CD8-positive, alpha-beta memory T cell (primary cell): ENCODE data around the gene MYLK2. TPM values are rescaled to one million over a fixed set of nuclear protein-coding genes. Genes with fewer than 3 reads are reported as not detected.
A peak's percentile ranks its signal among the peaks of the same experiment; 100 is the strongest.

Source experiments
- CTCF ChIA-PET: fragments of 350-600 bp; sonication (Branson Sonifier 250); formaldehyde crosslinking; loops from one replicate; lab custom pipeline; 2021; ENCODE audit warnings: antibody characterized with exemption; lab: Charles Lee
- POLR2A ChIA-PET: fragments of 350-600 bp; sonication (Branson Sonifier 250); formaldehyde crosslinking; loops from one replicate; lab custom pipeline; 2021; ENCODE audit warnings: antibody characterized with exemption; lab: Charles Lee
- DNase-seq, 5 donors: peaks; one replicate each; pipeline versions ENCODE4 v3.0.0 to v3.0.0-alpha.2; 2020 to 2022; ENCODE audit warnings: mixed read lengths in 1 of 5
- H3K27ac ChIP-seq: one replicate; pipeline ENCODE4 v1.7.0; 2013; ENCODE audit warnings: low read depth, mild to moderate bottlenecking, low read length, moderate library complexity
- H3K27me3 ChIP-seq: 2 replicates; pipeline ENCODE4 v1.7.0; 2013; ENCODE audit warnings: low read length, mild to moderate bottlenecking; ENCODE audit not compliant: insufficient read depth, poor library complexity, severe bottlenecking
- H3K36me3 ChIP-seq: 2 replicates; pipeline ENCODE4 v1.7.0; 2013; ENCODE audit warnings: mild to moderate bottlenecking, low read length, moderate library complexity; ENCODE audit not compliant: insufficient read depth
- H3K4me1 ChIP-seq: 2 replicates; pipeline ENCODE4 v1.7.0; 2013; ENCODE audit warnings: mild to moderate bottlenecking, low read length, moderate library complexity; ENCODE audit not compliant: insufficient read depth
- H3K4me3 ChIP-seq: 2 replicates; pipeline ENCODE4 v1.7.0; 2013; ENCODE audit warnings: mild to moderate bottlenecking, low read length
- H3K9me3 ChIP-seq: 2 replicates; pipeline ENCODE4 v1.7.0; 2013; ENCODE audit warnings: mild to moderate bottlenecking, low read length
- H3K27ac Mint-ChIP-seq, 8 donors: one replicate each; pipeline ENCODE4 v1.8.0; 2020 to 2021; ENCODE audit warnings: mixed read lengths in 8 of 8, mild to moderate bottlenecking in 6 of 8, inconsistent platforms in 3 of 8, moderate library complexity in 3 of 8
- H3K27me3 Mint-ChIP-seq, 2 donors: one replicate each; pipeline ENCODE4 v1.8.0; 2020 to 2021; ENCODE audit warnings: mixed read lengths in 2 of 2, mild to moderate bottlenecking in 1 of 2, moderate library complexity in 1 of 2
- H3K36me3 Mint-ChIP-seq, 3 donors: one replicate each; pipeline ENCODE4 v1.8.0; 2020 to 2021; ENCODE audit warnings: mixed read lengths in 3 of 3, inconsistent platforms in 1 of 3, mild to moderate bottlenecking in 1 of 3
- H3K4me1 Mint-ChIP-seq, 3 donors: one replicate each; pipeline ENCODE4 v1.8.0; 2020 to 2021; ENCODE audit warnings: mixed read lengths in 3 of 3, inconsistent platforms in 1 of 3, mild to moderate bottlenecking in 1 of 3
- H3K4me3 Mint-ChIP-seq, 7 donors: one replicate each; pipeline ENCODE4 v1.8.0; 2020 to 2021; ENCODE audit warnings: mixed read lengths in 7 of 7, mild to moderate bottlenecking in 6 of 7, moderate library complexity in 4 of 7, inconsistent platforms in 2 of 7
- H3K9me3 Mint-ChIP-seq, 5 donors: one replicate each; pipeline ENCODE4 v1.8.0; 2020 to 2022; ENCODE audit warnings: mixed read lengths in 5 of 5, mild to moderate bottlenecking in 3 of 5, moderate library complexity in 2 of 5, inconsistent platforms in 1 of 5
- polyA plus RNA-seq: library from polyadenylated mRNA; unstranded; fragments of 300-500 nt; fragmentation: Illumina TruSeq; gene quantifications from one replicate; pipeline ENCODE4 v1.2.3, GENCODE V29; 2021
- total RNA-seq, 2 experiments: library from RNA; stranded (reverse); gene quantifications; one replicate each; pipeline ENCODE4 v1.2.3, GENCODE V29; 2021

Gene MYLK2
- total and polyA plus RNA-seq, 3 experiments from 2014 or later, result 0.13 to 0.24 TPM; not detected in 1

DNA sequence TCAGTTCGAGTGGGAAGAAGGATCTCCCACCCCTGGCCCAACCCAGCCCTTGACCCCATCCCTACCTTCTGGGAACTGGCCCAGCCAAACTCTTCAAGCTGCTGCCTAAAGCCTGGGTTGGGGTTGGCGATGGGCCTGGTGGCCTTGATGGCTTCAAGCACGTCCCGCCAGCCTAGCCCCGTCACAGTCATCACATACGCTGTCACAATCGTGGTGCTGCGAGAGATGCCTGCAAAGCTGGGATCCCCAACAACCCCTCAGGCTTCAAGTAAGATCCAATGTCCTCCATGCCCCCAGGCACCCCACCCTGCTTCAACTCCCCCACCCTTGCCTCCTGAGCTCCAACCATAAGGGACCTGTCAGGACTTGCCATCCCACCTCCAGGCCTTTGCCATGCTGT, 43.4 kb downstream of the MYLK2 start:
- ChIA-PET CTCF (interaction anchor here (1.1 to 1.6 kb wide), 2 partner anchors 10 to 16 kb away, joined by 4 read pairs; no protein-coding TSS in a partner anchor), POLR2A (no interaction called here)
- peak overlapping the region in 1 of 8 donors; percentile 90 for H3K27ac Mint-ChIP-seq
- no peaks in the 10 kb centered on the region for H3K36me3 Mint-ChIP-seq
- H3K4me3 ChIP-seq, result no peak overlapping the region
- H3K27me3 Mint-ChIP-seq, result peaks cover 11 to 13% of the 10 kb centered on the region in 2 donors
- H3K4me1 Mint-ChIP-seq, result peaks cover 0 to 17% (median 5%) of the 10 kb centered on the region in 3 donors
- peaks cover 7% of the 10 kb centered on the region for H3K4me1 ChIP-seq
- H3K4me3 Mint-ChIP-seq, result peak overlapping the region in 3 of 7 donors; percentile 35 to 74 (median 41)
- H3K9me3 Mint-ChIP-seq, result no peaks in the 10 kb centered on the region
- no peak overlapping the region for H3K27ac ChIP-seq
- no peaks in the 10 kb centered on the region for H3K36me3 ChIP-seq
- H3K9me3 ChIP-seq, result no peaks in the 10 kb centered on the region
- H3K27me3 ChIP-seq, result peaks cover 7% of the 10 kb centered on the region
- no peak for DNase-seq

DNA sequence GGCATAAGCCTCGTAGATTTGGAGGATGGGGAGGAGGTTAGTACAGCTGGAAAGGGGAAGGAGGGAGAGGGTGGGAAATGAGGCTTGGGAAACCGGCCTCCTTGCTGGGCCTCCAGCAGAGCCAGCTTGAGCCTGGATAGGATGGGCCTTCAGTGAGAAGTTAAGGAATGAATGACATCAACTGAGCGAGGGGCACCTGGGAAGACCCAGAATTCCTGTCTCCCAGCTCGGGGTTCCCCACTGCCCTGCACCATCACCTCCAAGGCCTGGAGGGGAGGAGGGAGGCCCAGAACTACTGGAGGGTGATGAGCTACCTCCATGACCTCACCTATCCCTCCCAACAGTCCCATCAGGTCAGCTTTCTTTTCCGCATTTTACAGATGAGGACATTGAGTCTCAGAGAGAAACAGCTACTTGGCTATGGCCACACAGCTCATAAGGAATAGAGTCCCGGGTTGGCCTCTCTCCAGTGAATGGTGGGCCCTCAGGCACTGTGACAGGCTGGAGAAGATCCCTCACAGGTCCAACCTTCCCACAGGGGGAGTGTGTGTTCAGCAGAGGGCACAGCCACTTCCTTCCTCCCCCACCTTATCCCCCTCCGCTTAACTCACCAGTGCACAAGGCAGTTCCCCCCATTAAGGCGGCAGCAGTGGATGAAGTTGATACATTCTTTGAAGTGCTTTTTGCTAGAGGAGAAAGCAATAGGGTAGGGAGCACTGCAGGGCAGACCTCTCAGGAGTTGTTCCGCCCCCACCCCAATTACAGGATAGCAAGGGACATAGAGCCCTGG, 44.3 kb downstream of the MYLK2 start:
- ChIA-PET CTCF (interaction anchor here (1.1 to 1.6 kb wide), 2 partner anchors 11 to 17 kb away, joined by 4 read pairs; no protein-coding TSS in a partner anchor), POLR2A (no interaction called here)
- Histone ChIP-seq H3K36me3 (no peaks in the 10 kb centered on the region), H3K27ac (no peak overlapping the region), H3K4me3 (no peak overlapping the region), H3K9me3 (no peaks in the 10 kb centered on the region), H3K27me3 (no peaks in the 10 kb centered on the region), H3K4me1 (peaks cover 7% of the 10 kb centered on the region)
- Mint-ChIP-seq H3K4me1 (peaks cover 0 to 17% (median 5%) of the 10 kb centered on the region in 3 donors), H3K4me3 (peak overlapping the region in 1 of 7 donors; percentile 8), H3K36me3 (no peaks in the 10 kb centered on the region), H3K27ac (no peak overlapping the region), H3K9me3 (no peaks in the 10 kb centered on the region), H3K27me3 (peaks cover 13 to 16% of the 10 kb centered on the region in 2 donors)
- DNase-seq, result no peak

DNA sequence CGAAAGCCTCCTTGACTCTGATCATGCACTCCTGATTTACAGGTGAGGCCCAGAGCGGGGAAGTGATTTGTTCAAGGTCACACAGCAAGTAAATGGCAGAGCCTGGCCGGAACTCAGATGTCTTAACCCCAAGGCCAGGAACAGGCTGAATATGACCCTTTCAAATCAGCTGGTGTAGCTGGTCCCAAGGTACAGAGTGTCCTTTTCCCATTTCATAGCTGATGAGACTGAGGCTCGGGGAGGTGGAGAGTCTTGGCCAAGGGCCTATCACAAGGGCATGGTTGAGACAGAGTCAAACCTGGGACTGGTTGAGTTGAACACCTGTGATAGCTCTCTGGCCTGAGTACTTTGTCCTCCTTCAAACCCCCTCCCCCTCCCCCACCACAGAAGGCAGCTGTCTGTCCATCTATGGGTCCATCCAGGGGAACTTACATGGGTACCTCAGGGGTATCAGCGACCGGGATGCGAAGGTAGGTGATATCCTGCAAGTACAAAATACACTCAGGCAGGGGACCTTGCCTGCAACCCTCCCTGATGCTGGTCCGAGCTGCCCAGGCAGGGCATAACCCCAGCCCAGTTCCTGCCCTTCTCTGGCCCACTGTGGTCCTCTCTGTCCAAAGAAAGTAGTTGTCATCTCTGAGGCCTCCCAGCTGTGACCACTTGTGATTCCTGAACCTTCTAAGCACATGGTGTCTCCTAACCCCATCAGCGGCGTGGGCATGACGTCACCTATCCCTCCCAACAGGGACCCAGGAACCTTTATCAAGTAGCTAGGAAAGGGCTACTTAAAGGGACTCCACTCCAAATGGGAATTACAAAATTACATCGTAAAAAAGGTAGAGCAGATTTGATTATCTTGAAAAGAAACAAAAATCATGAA, 45.6 kb downstream of the MYLK2 start:
- peaks cover 21 to 27% of the 10 kb centered on the region in 2 donors for H3K27me3 Mint-ChIP-seq
- H3K9me3 Mint-ChIP-seq, result peaks cover 0 to 1% (median 0%) of the 10 kb centered on the region in 5 donors
- Histone ChIP-seq H3K4me1 (peaks cover 11% of the 10 kb centered on the region), H3K9me3 (no peaks in the 10 kb centered on the region), H3K27ac (no peak overlapping the region), H3K4me3 (no peak overlapping the region), H3K36me3 (no peaks in the 10 kb centered on the region), H3K27me3 (peaks cover 11% of the 10 kb centered on the region)
- peaks cover 4 to 22% (median 7%) of the 10 kb centered on the region in 3 donors for H3K4me1 Mint-ChIP-seq
- peaks cover 0 to under 1% (median 0%) of the 10 kb centered on the region in 3 donors for H3K36me3 Mint-ChIP-seq
- no peak overlapping the region for H3K4me3 Mint-ChIP-seq
- peak overlapping the region in 1 of 8 donors; percentile 36 for H3K27ac Mint-ChIP-seq
- DNase-seq, result no peak
- CTCF ChIA-PET, result interaction anchor here (0.9 to 1.3 kb wide), 2 partner anchors 12 to 87 kb away, joined by 3 read pairs; partner anchors contain the start of gene PDRG1
- POLR2A ChIA-PET, result no interaction called here

DNA sequence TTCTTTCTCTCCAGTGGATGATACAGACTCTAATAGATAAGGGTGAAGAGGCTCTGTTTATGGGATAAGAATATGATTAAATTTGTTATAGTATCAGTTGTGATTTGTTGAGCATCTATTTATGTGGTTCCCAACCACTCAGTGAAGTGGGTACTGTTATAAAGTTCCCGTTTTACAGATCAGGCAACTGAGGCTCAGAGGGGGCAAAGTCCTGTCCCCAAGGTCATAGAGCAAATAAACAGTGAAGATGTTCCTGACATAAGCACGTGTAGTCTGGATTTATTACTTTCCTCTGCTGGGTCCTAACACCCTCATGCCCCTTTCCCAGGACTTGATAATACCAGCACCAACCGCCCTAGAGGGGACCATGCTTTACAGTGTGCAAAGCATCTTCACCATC, 47.1 kb downstream of the MYLK2 start:
- Histone ChIP-seq H3K27me3 (peaks cover 21% of the 10 kb centered on the region), H3K4me1 (peaks cover 11% of the 10 kb centered on the region), H3K27ac (no peak overlapping the region), H3K9me3 (no peaks in the 10 kb centered on the region), H3K36me3 (no peaks in the 10 kb centered on the region), H3K4me3 (no peak overlapping the region)
- Mint-ChIP-seq H3K27ac (no peak overlapping the region), H3K4me1 (peaks cover 14 to 20% (median 14%) of the 10 kb centered on the region in 3 donors), H3K27me3 (peaks cover 27 to 29% of the 10 kb centered on the region in 2 donors), H3K36me3 (peaks cover 0 to 2% (median 0%) of the 10 kb centered on the region in 3 donors), H3K4me3 (peak overlapping the region in 1 of 7 donors; percentile 17), H3K9me3 (peaks cover 0 to 3% (median 0%) of the 10 kb centered on the region in 5 donors)
- DNase-seq, result no peak
- ChIA-PET POLR2A (no interaction called here), CTCF (no interaction called here)

DNA sequence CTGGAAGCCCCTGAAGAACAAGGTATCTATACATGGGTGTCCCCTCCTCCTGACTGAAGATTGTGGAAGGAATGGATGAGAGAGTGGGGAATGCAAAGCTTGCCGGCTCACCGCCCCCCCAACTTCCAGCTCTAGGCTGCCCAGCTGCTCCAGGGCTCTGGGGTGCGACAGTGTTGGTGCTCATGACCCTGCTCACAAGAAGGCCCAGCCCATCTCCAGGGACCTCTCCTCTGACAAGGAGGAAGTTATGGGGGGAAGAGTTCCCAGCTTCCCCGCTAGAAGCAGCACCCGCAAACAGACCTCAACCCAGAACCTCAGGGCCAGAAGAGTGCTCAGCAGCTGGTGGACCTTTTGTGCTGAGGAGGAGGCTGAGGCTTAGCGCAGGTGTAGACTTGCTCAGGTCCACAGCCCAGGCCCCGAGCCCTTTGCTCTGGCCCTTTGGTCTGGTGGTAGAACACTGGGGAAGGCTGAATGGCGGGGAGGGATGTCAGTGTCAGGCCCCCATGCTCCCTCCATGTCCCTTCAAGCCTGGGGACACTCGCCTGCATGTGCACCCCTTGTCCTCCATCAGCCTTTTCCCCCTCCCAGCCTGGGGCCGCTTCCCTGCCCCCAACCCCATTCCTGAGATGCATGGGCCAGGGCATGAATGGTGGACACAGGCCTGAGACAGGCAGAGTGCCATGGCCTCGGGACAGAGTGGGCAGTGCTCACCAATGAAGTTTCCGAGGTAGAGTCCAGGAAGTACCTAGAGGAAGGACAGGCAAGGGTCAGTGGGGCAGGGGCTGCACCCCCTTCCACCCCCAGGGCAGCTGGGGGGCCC, 49.9 kb downstream of the MYLK2 start:
- ChIA-PET CTCF (interaction anchor here (1.4 kb wide), 1 partner anchor 83 kb away, joined by 3 read pairs; the partner anchor contains the start of gene PDRG1), POLR2A (no interaction called here)
- Mint-ChIP-seq H3K9me3 (peaks cover 0 to 3% (median 0%) of the 10 kb centered on the region in 5 donors), H3K4me3 (peak overlapping the region; percentile 77 to 91 (median 88)), H3K4me1 (peaks cover 9 to 15% (median 14%) of the 10 kb centered on the region in 3 donors), H3K27ac (no peak overlapping the region), H3K27me3 (peaks cover 36 to 43% of the 10 kb centered on the region in 2 donors), H3K36me3 (peaks cover 0 to 2% (median 0%) of the 10 kb centered on the region in 3 donors)
- Histone ChIP-seq H3K4me1 (peaks cover 11% of the 10 kb centered on the region), H3K4me3 (no peak overlapping the region), H3K36me3 (no peaks in the 10 kb centered on the region), H3K27me3 (peaks cover 24% of the 10 kb centered on the region), H3K9me3 (no peaks in the 10 kb centered on the region), H3K27ac (no peak overlapping the region)
- no peak for DNase-seq

DNA sequence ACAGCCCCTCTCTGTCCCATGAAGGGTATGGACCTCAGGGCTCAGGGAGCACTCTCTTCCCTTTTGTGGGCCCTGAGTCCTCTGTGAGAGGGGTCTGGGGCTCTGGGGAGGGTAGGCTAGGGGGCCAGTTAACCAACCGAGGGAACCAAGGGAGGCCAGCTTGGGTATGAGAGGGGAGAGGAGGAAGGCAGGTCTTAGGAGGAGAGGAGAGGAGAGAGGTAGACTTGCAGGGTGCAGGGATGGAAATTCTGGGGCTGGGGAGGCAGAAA, 50.5 kb downstream of the MYLK2 start:
- Mint-ChIP-seq H3K4me1 (peaks cover 9 to 15% (median 14%) of the 10 kb centered on the region in 3 donors), H3K27ac (peak overlapping the region in 4 of 8 donors; percentile 49 to 82 (median 58)), H3K27me3 (peaks cover 36 to 43% of the 10 kb centered on the region in 2 donors), H3K4me3 (peak overlapping the region; percentile 77 to 91 (median 88)), H3K9me3 (peaks cover 0 to 3% (median 0%) of the 10 kb centered on the region in 5 donors), H3K36me3 (peaks cover 0 to 2% (median 0%) of the 10 kb centered on the region in 3 donors)
- Histone ChIP-seq H3K4me1 (peaks cover 11% of the 10 kb centered on the region), H3K27me3 (peaks cover 24% of the 10 kb centered on the region), H3K36me3 (no peaks in the 10 kb centered on the region), H3K27ac (no peak overlapping the region), H3K4me3 (peak overlapping the region; percentile 32), H3K9me3 (no peaks in the 10 kb centered on the region)
- ChIA-PET POLR2A (no interaction called here), CTCF (interaction anchor here (1.4 kb wide), 1 partner anchor 82 kb away, joined by 3 read pairs; the partner anchor contains the start of gene PDRG1)
- no peak for DNase-seq
